ENCODE results near the gene DOCK10.

GRCh38 chr2:224876522-224876921, 165.7 kb downstream of the DOCK10 start:
- TF ChIP-seq CREB1 (CRISPR knock-in tag; IDR thresholded peaks at IDR 0.05) (no peak), ZNF396 (CRISPR knock-in tag; IDR thresholded peaks at IDR 0.05; ENCODE audit: borderline replicate concordance) (no peak), CTCF (IDR thresholded peaks at IDR 0.05) (no peak)
- TF ChIP-seq, protein P1, sequence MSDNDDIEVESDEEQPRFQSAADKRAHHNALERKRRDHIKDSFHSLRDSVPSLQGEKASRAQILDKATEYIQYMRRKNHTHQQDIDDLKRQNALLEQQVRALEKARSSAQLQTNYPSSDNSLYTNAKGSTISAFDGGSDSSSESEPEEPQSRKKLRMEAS (CRISPR knock-in tag; IDR thresholded peaks at IDR 0.05), result no peak
